Kidney (tissue), 22 donors: Measurements from ENCODE around the gene DNAJC21. TPM values are rescaled to one million over a fixed set of nuclear protein-coding genes. Genes with fewer than 3 reads are reported as not detected.
A peak's percentile ranks its signal among the peaks of the same experiment; 100 is the strongest.

Experiments used
- DNase-seq, 5 donors: peaks; one replicate each; pipeline ENCODE4 v3.0.0-alpha.2; 2013 to 2020
- FAIRE-seq: peaks from 2 replicates; lab custom pipeline; 2012; peaks lifted over from hg19 to GRCh38; lab: Jason Lieb, UNC
- H3K27ac ChIP-seq, 2 donors: one replicate each; pipeline ENCODE4 v1.7.0; 2013; ENCODE audit warnings: low read depth in 2 of 2, low read length in 2 of 2, inconsistent platforms in 1 of 2
- H3K27me3 ChIP-seq: one replicate; pipeline ENCODE4 v1.7.1; 2013; ENCODE audit warnings: low read length, inconsistent platforms; ENCODE audit not compliant: control insufficient read depth, insufficient read depth
- H3K36me3 ChIP-seq, 3 donors: one replicate each; pipeline versions ENCODE4 v1.7.0 to v1.7.1; 2013; ENCODE audit warnings: low read length in 3 of 3, control low read depth in 1 of 3, inconsistent platforms in 1 of 3; ENCODE audit not compliant: insufficient read depth in 3 of 3, control insufficient read depth in 2 of 3
- H3K4me1 ChIP-seq, 3 donors: one replicate each; pipeline versions ENCODE4 v1.7.0 to v1.7.1; 2013; ENCODE audit warnings: low read length in 3 of 3, inconsistent platforms in 1 of 3, low read depth in 1 of 3; ENCODE audit not compliant: control insufficient read depth in 2 of 3, insufficient read depth in 2 of 3
- H3K4me3 ChIP-seq, 3 donors: one replicate each; pipeline versions ENCODE4 v1.7.0 to v1.8.1; 2013; ENCODE audit warnings: low read length in 3 of 3, control low read depth in 1 of 3, inconsistent platforms in 1 of 3
- H3K9ac ChIP-seq, 3 donors: one replicate each; pipeline versions ENCODE4 v1.7.0 to v1.7.1; 2013; ENCODE audit warnings: low read length in 3 of 3, control low read depth in 1 of 3, inconsistent platforms in 1 of 3
- H3K9me3 ChIP-seq, 3 donors: one replicate each; pipeline versions ENCODE4 v1.7.0 to v1.7.1; 2013; ENCODE audit warnings: low read length in 3 of 3, control low read depth in 1 of 3, inconsistent platforms in 1 of 3; ENCODE audit not compliant: control insufficient read depth in 2 of 3, insufficient read depth in 1 of 3
- CTCF ChIP-seq: IDR thresholded peaks from 3 replicates; pipeline ENCODE4 v1.5.1; 2012; ENCODE audit warnings: mild to moderate bottlenecking, moderate library complexity, borderline replicate concordance; ENCODE audit not compliant: insufficient read depth; ENCODE audit errors: extremely low read depth
- intact Hi-C: fragments of 100-400 bp; cut with DNase I; formaldehyde crosslinking; loops from one replicate; pipeline ENCODE4 v1.11.1; 2022
- long read RNA-seq, 10 donors: library from polyadenylated mRNA in 1 of 10; unstranded in 1 of 10; transcript quantifications; one replicate each; pipeline ENCODE4 v2.0.0 and lab custom pipeline, GENCODE V29; 2021 to 2026
- polyA plus RNA-seq: library from polyadenylated mRNA; stranded (reverse); fragments of 350-450 nt; fragmentation: Illumina TruSeq; extraction: RNeasy Lipid Tissue Mini Kit (QIAGEN cat#74804); gene quantifications from one replicate; pipeline ENCODE4 v1.2.3, GENCODE V29; 2014; ENCODE audit warnings: low read depth, low replicate concordance; ENCODE audit not compliant: insufficient read depth
- total RNA-seq: library from RNA; stranded (reverse); fragmentation: NEBNext Ultra II Directional; extraction: Animal tissue kit (Norgen Biotek cat#: 25700); gene quantifications from one replicate; pipeline ENCODE4 v1.2.1, GENCODE V29; 2021
- donor health status: control.
- donor health status: control.
- donor health status: control.
- donor health status: control.
- donor health status: control.
- donor health status: DM: yes; HTN: yes; CAD: no.
- donor health status: Normal renal cell carcinoma (clear cell type).

The DNAJC21 gene
- total RNA-seq (45.0 TPM), polyA plus RNA-seq (24.5 TPM)
- long read RNA-seq, donor 1, full-length matches to known transcripts = 3 of 24 reads
- long read RNA-seq, donor 1, partial matches to known transcripts = 21 of 24 reads
- long read RNA-seq, donor 1, other reads (novel, unspliced or antisense) = 0 of 24 reads
- long read RNA-seq, donor 2, full-length matches to known transcripts = 3 of 14 reads
- long read RNA-seq, donor 2, partial matches to known transcripts = 11 of 14 reads
- long read RNA-seq, donor 2, other reads (novel, unspliced or antisense) = 0 of 14 reads
- long read RNA-seq, donor 3, full-length matches to known transcripts = 2 of 116 reads
- long read RNA-seq, donor 3, partial matches to known transcripts = 81 of 116 reads
- long read RNA-seq, donor 3, other reads (novel, unspliced or antisense) = 33 of 116 reads
- long read RNA-seq, donor 4, full-length matches to known transcripts = 9 of 9 reads
- long read RNA-seq, donor 4, partial matches to known transcripts = 0 of 9 reads
- long read RNA-seq, donor 4, other reads (novel, unspliced or antisense) = 0 of 9 reads
- long read RNA-seq, donor 5 = 0 reads
- long read RNA-seq, donor 6, full-length matches to known transcripts = 3 of 3 reads
- long read RNA-seq, donor 6, partial matches to known transcripts = 0 of 3 reads
- long read RNA-seq, donor 6, other reads (novel, unspliced or antisense) = 0 of 3 reads
- long read RNA-seq, donor 7, full-length matches to known transcripts = 21 of 47 reads
- long read RNA-seq, donor 7, partial matches to known transcripts = 21 of 47 reads
- long read RNA-seq, donor 7, other reads (novel, unspliced or antisense) = 5 of 47 reads
- long read RNA-seq, donor 8, full-length matches to known transcripts = 3 of 21 reads
- long read RNA-seq, donor 8, partial matches to known transcripts = 18 of 21 reads
- long read RNA-seq, donor 8, other reads (novel, unspliced or antisense) = 0 of 21 reads
- long read RNA-seq, donor 9, partial matches to known transcripts = 20 of 21 reads
- long read RNA-seq, donor 9, other reads (novel, unspliced or antisense) = 0 of 21 reads
- long read RNA-seq, donor 10, full-length matches to known transcripts = 6 of 21 reads
- long read RNA-seq, donor 10, partial matches to known transcripts = 15 of 21 reads
- long read RNA-seq, donor 10, other reads (novel, unspliced or antisense) = 0 of 21 reads

- peak within 1 kb of the TSS; percentile 90 to 91 for H3K27ac ChIP-seq
- TF ChIP-seq CTCF = no peak
- DNase-seq = peak; percentile 99
- intact Hi-C loops = no loop called here
- peaks cover 0 to 13% (median 3%) of the 10 kb centered on the region in 3 donors for H3K36me3 ChIP-seq
- peak; percentile 59 for FAIRE-seq
- H3K9me3 ChIP-seq = no peaks in the 10 kb centered on the region
- H3K4me3 ChIP-seq = peak within 1 kb of the TSS; percentile 74 to 90 (median 83)
- H3K9ac ChIP-seq = peak within 1 kb of the TSS; percentile 72 to 86 (median 78)
- peaks cover 0 to 4% (median 4%) of the 10 kb centered on the region in 3 donors for H3K4me1 ChIP-seq
- H3K27me3 ChIP-seq = no peaks in the 10 kb centered on the region
Observed at GRCh38 chr5:34929134-34929719, at the start of gene DNAJC21. Gene DNAJC21 (plus strand): TSS chr5:34929559. CDS start chr5:34929820, 261 bp downstream.

- intact Hi-C loops = no loop called here
- DNase-seq = no peak
Observed at GRCh38 chr5:34881246-34881645, 48.1 kb upstream of the DNAJC21 start.

More at GRCh38 chr5:34881246-34881645, 48.1 kb upstream of the DNAJC21 start:
- Histone ChIP-seq H3K27me3 (no peaks in the 10 kb centered on the region), H3K9me3 (peaks cover 0 to 6% (median 0%) of the 10 kb centered on the region in 3 donors), H3K4me3 (no peak overlapping the region), H3K36me3 (no peaks in the 10 kb centered on the region), H3K27ac (no peak overlapping the region), H3K4me1 (no peaks in the 10 kb centered on the region), H3K9ac (no peak overlapping the region)
- TF ChIP-seq CTCF = no peak
- no peak for FAIRE-seq
